Esophagus muscularis mucosa (tissue), 3 donors: ENCODE measurements around the gene STT3A.

Experiments used
- CTCF ChIP-seq, 3 experiments: fragments of 200-600 bp in 2 of 3; fragments of 450-650 bp in 1 of 3; sonication (generic) in 2 of 3; IDR thresholded peaks; one replicate each; pipeline ENCODE4 v1.5.1; 2017 to 2019; ENCODE audit warnings: antibody characterized with exemption in 3 of 3, mild to moderate bottlenecking in 2 of 3, moderate library complexity in 1 of 3
- POLR2A ChIP-seq: fragments of 450-650 bp; IDR thresholded peaks from one replicate; pipeline ENCODE4 v1.6.1; 2017; ENCODE audit warnings: antibody characterized with exemption, moderate library complexity, mild to moderate bottlenecking, low read depth

GRCh38 chr11:125572916-125573315, 19.7 kb upstream of the STT3A start:
- TF ChIP-seq POLR2A: no peak
- TF ChIP-seq CTCF (IDR thresholded peaks at IDR 0.05): no peak
